Neural cell (in vitro differentiated cells): ENCODE data around the gene GMDS. TPM values are rescaled to one million over a fixed set of nuclear protein-coding genes. Genes with fewer than 3 reads are reported as not detected.

Source experiments
- H2AFZ ChIP-seq: fragments of 200-600, 300-800 bp; sonication (generic), shearing (Covaris generic); 2 replicates; pipeline ENCODE4 v1.6.0; 2014; ENCODE audit warnings: low read depth, mild to moderate bottlenecking, antibody characterized with exemption, low read length, moderate library complexity
- H3F3A ChIP-seq: fragments of 200-600 bp; shearing (Covaris generic); 2 replicates; pipeline ENCODE4 v1.6.1; 2016; ENCODE audit warnings: mild to moderate bottlenecking, moderate library complexity, mixed read lengths, antibody characterized with exemption, low read length; ENCODE audit not compliant: insufficient read depth, poor library complexity, severe bottlenecking
- H3K27ac ChIP-seq: fragments of 200-600, 300-800 bp; sonication (generic), shearing (Covaris generic); 2 replicates; pipeline ENCODE4 v1.5.1; 2014; ENCODE audit warnings: mild to moderate bottlenecking, low read length, moderate library complexity
- H3K27me3 ChIP-seq: fragments of 300-800, 200-600 bp; sonication (generic), shearing (Covaris generic); 2 replicates; pipeline ENCODE4 v1.6.0; 2014; ENCODE audit warnings: mild to moderate bottlenecking, low read depth, low read length, moderate library complexity; ENCODE audit not compliant: insufficient read depth
- H3K36me3 ChIP-seq: fragments of 300-800, 200-600 bp; sonication (generic), shearing (Covaris generic); 2 replicates; pipeline ENCODE4 v1.5.1; 2014; ENCODE audit warnings: mild to moderate bottlenecking, antibody characterized with exemption, low read length, moderate library complexity; ENCODE audit not compliant: insufficient read depth
- H3K4me2 ChIP-seq: fragments of 300-800, 200-600 bp; sonication (generic), shearing (Covaris generic); 2 replicates; pipeline ENCODE4 v1.6.0; 2014; ENCODE audit warnings: mild to moderate bottlenecking, low read length
- H3K4me3 ChIP-seq: fragments of 300-800, 200-600 bp; sonication (generic), shearing (Covaris generic); 2 replicates; pipeline ENCODE4 v1.5.1; 2014; ENCODE audit warnings: mild to moderate bottlenecking, low read length, moderate library complexity
- H3K79me2 ChIP-seq: fragments of 200-600 bp; shearing (Covaris generic); replicated peaks from 2 replicates; pipeline ENCODE4 v1.6.0; 2014; ENCODE audit warnings: mild to moderate bottlenecking, low read length, moderate library complexity; ENCODE audit not compliant: insufficient read depth
- H3K9ac ChIP-seq: fragments of 300-800, 200-600 bp; sonication (generic), shearing (Covaris generic); 2 replicates; pipeline ENCODE4 v1.6.1; 2016; ENCODE audit warnings: mild to moderate bottlenecking, low read length, mixed read lengths
- H3K9me2 ChIP-seq: fragments of 200-600 bp; shearing (Covaris generic); 2 replicates; pipeline ENCODE4 v1.6.1; 2016; ENCODE audit warnings: mild to moderate bottlenecking, low read length, mixed read lengths; ENCODE audit not compliant: insufficient read depth
- H3K9me3 ChIP-seq: fragments of 200-600, 300-800 bp; sonication (generic), shearing (Covaris generic); 2 replicates; pipeline ENCODE4 v1.6.1; 2016; ENCODE audit warnings: mild to moderate bottlenecking, mixed run types, low read length, moderate library complexity, mixed read lengths
- H4K20me1 ChIP-seq: fragments of 200-600 bp; shearing (Covaris generic); 2 replicates; pipeline ENCODE4 v1.6.1; 2016; ENCODE audit warnings: mild to moderate bottlenecking, mixed run types; ENCODE audit not compliant: insufficient read depth
- EP300 ChIP-seq: fragments of 450-650 bp; conservative IDR thresholded peaks from 2 replicates; pipeline ENCODE4 v1.6.1; 2014; ENCODE audit warnings: antibody characterized with exemption, mild to moderate bottlenecking, moderate library complexity; ENCODE audit not compliant: poor library complexity, severe bottlenecking
- EZH2 ChIP-seq: fragments of 200-600, 300-800 bp; shearing (Covaris generic), sonication (generic); IDR thresholded peaks from 2 replicates; pipeline ENCODE4 v1.6.1; 2014; ENCODE audit warnings: antibody characterized with exemption, low read length, borderline replicate concordance, mild to moderate bottlenecking; ENCODE audit not compliant: insufficient read depth, poor library complexity, severe bottlenecking
- MXI1 ChIP-seq: fragments of 450-650 bp; conservative IDR thresholded peaks from 2 replicates; pipeline ENCODE4 v1.6.1; 2014; ENCODE audit warnings: antibody characterized with exemption, mild to moderate bottlenecking; ENCODE audit not compliant: poor library complexity, severe bottlenecking
- POLR2AphosphoS5 ChIP-seq: IDR thresholded peaks from 2 replicates; pipeline ENCODE4 v1.6.1; 2012
- RAD21 ChIP-seq: fragments of 450-650 bp; conservative IDR thresholded peaks from 2 replicates; pipeline ENCODE4 v1.6.1; 2014; ENCODE audit warnings: antibody characterized with exemption, mild to moderate bottlenecking, moderate library complexity
- SMC3 ChIP-seq: fragments of 450-650 bp; conservative IDR thresholded peaks from 2 replicates; pipeline ENCODE4 v1.6.1; 2014; ENCODE audit warnings: antibody characterized with exemption, mild to moderate bottlenecking, moderate library complexity; ENCODE audit not compliant: poor library complexity
- TAF1 ChIP-seq: IDR thresholded peaks from 2 replicates; pipeline ENCODE4 v1.6.1; 2012; ENCODE audit warnings: low read depth
- polyA plus RNA-seq: library from polyadenylated mRNA; depleted of rRNA; stranded (reverse); fragments of >200 nt; gene quantifications from 2 replicates; pipeline ENCODE4 v1.2.3, GENCODE V29; 2014
- TF ChIP-seq, protein P1 (sequence below): IDR thresholded peaks from 2 replicates; pipeline ENCODE4 v1.6.1; 2012; ENCODE audit warnings: borderline replicate concordance
- TF ChIP-seq, protein P2 (sequence below): fragments of 450-650 bp; IDR thresholded peaks from 2 replicates; pipeline ENCODE4 v1.5.1; 2014; ENCODE audit warnings: antibody characterized with exemption, mild to moderate bottlenecking, moderate library complexity; ENCODE audit not compliant: poor library complexity, severe bottlenecking

Gene GMDS
- polyA plus RNA-seq, 1 donor from 2014 or later = 11.4 TPM

DNA sequence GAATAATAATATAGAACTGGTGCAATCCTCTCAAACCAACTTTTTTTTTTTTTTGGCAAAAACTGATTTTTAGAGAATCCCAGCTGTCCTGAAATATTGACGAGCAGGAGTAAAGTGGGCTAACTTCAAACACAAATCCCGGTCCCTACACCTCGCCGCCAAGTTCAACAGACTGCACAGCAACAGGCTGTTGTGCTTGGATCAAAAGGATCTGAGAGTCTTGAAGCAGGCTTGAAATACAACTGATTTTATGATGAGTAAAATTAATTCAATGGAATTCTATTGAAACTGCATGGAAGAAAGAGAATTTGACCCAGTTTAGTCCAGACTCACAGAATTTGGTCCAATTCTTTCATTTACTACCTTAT is 463.6 kb downstream of the GMDS start:
- no peak overlapping the region for H3K9ac ChIP-seq
- no peaks in the 10 kb centered on the region for H3K27me3 ChIP-seq
- no peaks in the 10 kb centered on the region for H3K9me3 ChIP-seq
- H3K4me3 ChIP-seq = no peak overlapping the region
- H3K27ac ChIP-seq = no peak overlapping the region
- TF ChIP-seq, protein P1, sequence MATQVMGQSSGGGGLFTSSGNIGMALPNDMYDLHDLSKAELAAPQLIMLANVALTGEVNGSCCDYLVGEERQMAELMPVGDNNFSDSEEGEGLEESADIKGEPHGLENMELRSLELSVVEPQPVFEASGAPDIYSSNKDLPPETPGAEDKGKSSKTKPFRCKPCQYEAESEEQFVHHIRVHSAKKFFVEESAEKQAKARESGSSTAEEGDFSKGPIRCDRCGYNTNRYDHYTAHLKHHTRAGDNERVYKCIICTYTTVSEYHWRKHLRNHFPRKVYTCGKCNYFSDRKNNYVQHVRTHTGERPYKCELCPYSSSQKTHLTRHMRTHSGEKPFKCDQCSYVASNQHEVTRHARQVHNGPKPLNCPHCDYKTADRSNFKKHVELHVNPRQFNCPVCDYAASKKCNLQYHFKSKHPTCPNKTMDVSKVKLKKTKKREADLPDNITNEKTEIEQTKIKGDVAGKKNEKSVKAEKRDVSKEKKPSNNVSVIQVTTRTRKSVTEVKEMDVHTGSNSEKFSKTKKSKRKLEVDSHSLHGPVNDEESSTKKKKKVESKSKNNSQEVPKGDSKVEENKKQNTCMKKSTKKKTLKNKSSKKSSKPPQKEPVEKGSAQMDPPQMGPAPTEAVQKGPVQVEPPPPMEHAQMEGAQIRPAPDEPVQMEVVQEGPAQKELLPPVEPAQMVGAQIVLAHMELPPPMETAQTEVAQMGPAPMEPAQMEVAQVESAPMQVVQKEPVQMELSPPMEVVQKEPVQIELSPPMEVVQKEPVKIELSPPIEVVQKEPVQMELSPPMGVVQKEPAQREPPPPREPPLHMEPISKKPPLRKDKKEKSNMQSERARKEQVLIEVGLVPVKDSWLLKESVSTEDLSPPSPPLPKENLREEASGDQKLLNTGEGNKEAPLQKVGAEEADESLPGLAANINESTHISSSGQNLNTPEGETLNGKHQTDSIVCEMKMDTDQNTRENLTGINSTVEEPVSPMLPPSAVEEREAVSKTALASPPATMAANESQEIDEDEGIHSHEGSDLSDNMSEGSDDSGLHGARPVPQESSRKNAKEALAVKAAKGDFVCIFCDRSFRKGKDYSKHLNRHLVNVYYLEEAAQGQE = no peak
- no peak for TF ChIP-seq SMC3
- TF ChIP-seq EP300 = no peak
- TF ChIP-seq POLR2AphosphoS5 = no peak
- no peak for TF ChIP-seq EZH2
- TF ChIP-seq RAD21 = no peak
- no peak for TF ChIP-seq TAF1
- TF ChIP-seq, protein P2, sequence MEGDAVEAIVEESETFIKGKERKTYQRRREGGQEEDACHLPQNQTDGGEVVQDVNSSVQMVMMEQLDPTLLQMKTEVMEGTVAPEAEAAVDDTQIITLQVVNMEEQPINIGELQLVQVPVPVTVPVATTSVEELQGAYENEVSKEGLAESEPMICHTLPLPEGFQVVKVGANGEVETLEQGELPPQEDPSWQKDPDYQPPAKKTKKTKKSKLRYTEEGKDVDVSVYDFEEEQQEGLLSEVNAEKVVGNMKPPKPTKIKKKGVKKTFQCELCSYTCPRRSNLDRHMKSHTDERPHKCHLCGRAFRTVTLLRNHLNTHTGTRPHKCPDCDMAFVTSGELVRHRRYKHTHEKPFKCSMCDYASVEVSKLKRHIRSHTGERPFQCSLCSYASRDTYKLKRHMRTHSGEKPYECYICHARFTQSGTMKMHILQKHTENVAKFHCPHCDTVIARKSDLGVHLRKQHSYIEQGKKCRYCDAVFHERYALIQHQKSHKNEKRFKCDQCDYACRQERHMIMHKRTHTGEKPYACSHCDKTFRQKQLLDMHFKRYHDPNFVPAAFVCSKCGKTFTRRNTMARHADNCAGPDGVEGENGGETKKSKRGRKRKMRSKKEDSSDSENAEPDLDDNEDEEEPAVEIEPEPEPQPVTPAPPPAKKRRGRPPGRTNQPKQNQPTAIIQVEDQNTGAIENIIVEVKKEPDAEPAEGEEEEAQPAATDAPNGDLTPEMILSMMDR = no peak
- TF ChIP-seq MXI1 = no peak
- H3K79me2 ChIP-seq = no peaks in the 10 kb centered on the region
- H2AFZ ChIP-seq = no peak overlapping the region
- no peaks in the 10 kb centered on the region for H3K9me2 ChIP-seq
- H3F3A ChIP-seq = no peaks in the 10 kb centered on the region
- no peaks in the 10 kb centered on the region for H3K36me3 ChIP-seq
- no peaks in the 10 kb centered on the region for H4K20me1 ChIP-seq
- H3K4me2 ChIP-seq = no peak overlapping the region

DNA sequence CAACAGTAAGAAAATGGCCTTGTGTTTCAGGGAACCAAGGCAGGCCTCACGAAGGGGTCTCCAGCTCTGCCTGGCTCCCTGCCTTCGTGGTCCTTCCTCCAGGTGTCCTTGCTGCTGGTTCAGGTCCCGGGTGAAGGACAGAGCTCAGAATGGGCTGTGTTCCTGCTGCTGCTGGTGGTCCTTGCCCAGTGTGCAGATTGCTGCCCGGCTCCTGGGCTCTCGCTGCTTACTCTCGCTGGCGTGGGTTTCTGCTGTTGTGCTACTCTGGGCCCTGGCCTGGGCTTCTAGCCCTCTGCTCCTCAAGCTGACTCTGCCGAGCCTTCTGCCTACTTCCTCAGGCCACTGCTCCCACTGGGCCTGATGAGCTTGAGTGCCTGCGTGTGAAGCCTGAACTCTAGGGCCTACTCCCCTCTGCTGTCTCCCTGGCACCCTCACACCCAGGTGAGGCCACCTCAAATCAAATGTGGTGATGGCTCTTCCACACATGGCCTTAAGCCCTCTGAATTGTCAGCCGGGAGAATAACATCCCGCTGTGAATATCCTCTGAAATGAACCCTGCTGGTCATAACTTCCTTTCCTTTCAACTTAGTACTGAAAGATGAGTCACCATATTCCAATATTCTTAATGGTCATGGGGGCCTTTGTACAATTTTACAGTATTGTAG is 464.1 kb downstream of the GMDS start:
- H3K4me2 ChIP-seq = no peak overlapping the region
- H3K9me3 ChIP-seq = no peaks in the 10 kb centered on the region
- H3K36me3 ChIP-seq = no peaks in the 10 kb centered on the region
- H3K9me2 ChIP-seq = no peaks in the 10 kb centered on the region
- H2AFZ ChIP-seq = no peak overlapping the region
- no peaks in the 10 kb centered on the region for H3K79me2 ChIP-seq
- no peak overlapping the region for H3K4me3 ChIP-seq
- H3K9ac ChIP-seq = no peak overlapping the region
- H3K27ac ChIP-seq = no peak overlapping the region
- no peaks in the 10 kb centered on the region for H3F3A ChIP-seq
- TF ChIP-seq TAF1 = no peak
- TF ChIP-seq RAD21 = no peak
- TF ChIP-seq, protein P1 = no peak
- TF ChIP-seq, protein P2 = no peak
- no peak for TF ChIP-seq EP300
- TF ChIP-seq MXI1 = no peak
- TF ChIP-seq EZH2 = no peak
- TF ChIP-seq SMC3 = no peak
- no peak for TF ChIP-seq POLR2AphosphoS5
- H4K20me1 ChIP-seq = no peaks in the 10 kb centered on the region
- H3K27me3 ChIP-seq = no peaks in the 10 kb centered on the region
